Uterus (tissue), 2 donors: ENCODE measurements around the gene TLCD3B.

ENCODE experiments used
- CTCF ChIP-seq, 4 experiments: fragments of 200-600 bp in 2 of 4; fragments of 450-650 bp in 2 of 4; sonication (generic) in 2 of 4; IDR thresholded peaks; one replicate each; pipeline ENCODE4 v1.5.1; 2016 to 2019; ENCODE audit warnings: antibody characterized with exemption in 4 of 4, mild to moderate bottlenecking in 2 of 4, moderate library complexity in 1 of 4
- POLR2A ChIP-seq, 2 donors: fragments of 450-650 bp; IDR thresholded peaks; one replicate each; pipeline ENCODE4 v1.6.1; 2016; ENCODE audit warnings: antibody characterized with exemption in 2 of 2, mild to moderate bottlenecking in 1 of 2, moderate library complexity in 1 of 2

- no peak for TF ChIP-seq POLR2A (IDR thresholded peaks at IDR 0.05)
- TF ChIP-seq CTCF (IDR thresholded peaks at IDR 0.05): no peak
Observed at GRCh38 chr16:30011714-30012504, 19.2 kb downstream of the TLCD3B start.
